Transverse colon (tissue), 4 donors: ENCODE results near the gene CDC6. TPM values are rescaled to one million over a fixed set of nuclear protein-coding genes. Genes with fewer than 3 reads are reported as not detected.

ENCODE experiments used
- DNase-seq: peaks from one replicate; pipeline ENCODE4 v3.0.0-alpha.2; 2019
- H3K27ac ChIP-seq, 4 donors: fragments of 200-600 bp; sonication (generic); 2 replicates each; pipeline ENCODE4 v1.5.1; 2016 to 2018; ENCODE audit warnings: inconsistent platforms in 4 of 4
- H3K27me3 ChIP-seq: fragments of 200-600 bp; sonication (generic); 2 replicates; pipeline ENCODE4 v1.5.1; 2017; ENCODE audit warnings: inconsistent platforms
- H3K36me3 ChIP-seq, 4 donors: fragments of 200-600 bp; sonication (generic); 2 replicates each; pipeline ENCODE4 v1.5.1; 2017 to 2019; ENCODE audit warnings: inconsistent platforms in 4 of 4
- H3K4me1 ChIP-seq, 4 donors: fragments of 200-600 bp; sonication (generic); 2 replicates each; pipeline ENCODE4 v1.5.1; 2017 to 2020; ENCODE audit warnings: inconsistent platforms in 4 of 4
- H3K4me3 ChIP-seq, 4 donors: fragments of 200-600 bp; sonication (generic); 1 replicate in 1 of 4; 2 replicates in 3 of 4; pipeline versions ENCODE4 v1.5.1 to v1.6.1; 2017 to 2019; ENCODE audit warnings: inconsistent platforms in 4 of 4
- H3K9me3 ChIP-seq, 2 donors: fragments of 200-600 bp; sonication (generic); 2 replicates each; pipeline ENCODE4 v1.5.1; 2017 to 2019; ENCODE audit warnings: inconsistent platforms in 2 of 2
- CTCF ChIP-seq, 5 experiments: fragments of 200-600 bp in 3 of 5; fragments of 450-650 bp in 2 of 5; sonication (generic) in 3 of 5; IDR thresholded peaks; 1 replicate in 2 of 5; 2 replicates in 3 of 5; pipeline ENCODE4 v1.5.1; 2016 to 2017; ENCODE audit warnings: antibody characterized with exemption in 5 of 5, inconsistent platforms in 3 of 5, mild to moderate bottlenecking in 2 of 5, moderate library complexity in 1 of 5
- EP300 ChIP-seq: sonication (generic); formaldehyde crosslinking; IDR thresholded peaks from one replicate; pipeline ENCODE4 v1.6.1; 2017; ENCODE audit warnings: antibody characterized with exemption, low read depth
- POLR2A ChIP-seq: fragments of 450-650 bp; IDR thresholded peaks from one replicate; pipeline ENCODE4 v1.6.1; 2016; ENCODE audit warnings: antibody characterized with exemption, mild to moderate bottlenecking, moderate library complexity
- POLR2AphosphoS5 ChIP-seq, 3 donors: sonication (generic); formaldehyde crosslinking; IDR thresholded peaks; one replicate each; pipeline ENCODE4 v1.6.1; 2016; ENCODE audit warnings: antibody characterized with exemption in 3 of 3
- WGBS, 2 donors: methylation state at CpG; one replicate each; pipeline ENCODE4 v1.1.5; 2018; ENCODE audit warnings: low coverage in 1 of 2; 5-methylcytosine and 5-hydroxymethylcytosine counted together
- in situ Hi-C, 4 donors: fragments of 200-750 bp; cut with MboI; loops; one replicate each; pipeline versions ENCODE4 v1.15.0 to v1.15.1; 2017; ENCODE audit warnings: low sequenced_read_pairs in 3 of 4, low pct_ligation_motif_present in 1 of 4, low pct_unique_long_range_greater_than_20kb in 1 of 4
- intact Hi-C: fragments of 100-400 bp; cut with DNase I; formaldehyde crosslinking; loops from one replicate; pipeline ENCODE4 v1.15.1; 2023; ENCODE audit warnings: low total_unique reads
- total RNA-seq, 4 donors: library from RNA; depleted of rRNA; stranded (reverse); fragments of >200 nt; gene quantifications; one replicate each; pipeline ENCODE4 v1.1.0, GENCODE V29; 2016

CDC6 gene
- total RNA-seq, 4 donors from 2014 or later: 1.6 to 3.2 (median 2.4) TPM; not detected in 1

DNA sequence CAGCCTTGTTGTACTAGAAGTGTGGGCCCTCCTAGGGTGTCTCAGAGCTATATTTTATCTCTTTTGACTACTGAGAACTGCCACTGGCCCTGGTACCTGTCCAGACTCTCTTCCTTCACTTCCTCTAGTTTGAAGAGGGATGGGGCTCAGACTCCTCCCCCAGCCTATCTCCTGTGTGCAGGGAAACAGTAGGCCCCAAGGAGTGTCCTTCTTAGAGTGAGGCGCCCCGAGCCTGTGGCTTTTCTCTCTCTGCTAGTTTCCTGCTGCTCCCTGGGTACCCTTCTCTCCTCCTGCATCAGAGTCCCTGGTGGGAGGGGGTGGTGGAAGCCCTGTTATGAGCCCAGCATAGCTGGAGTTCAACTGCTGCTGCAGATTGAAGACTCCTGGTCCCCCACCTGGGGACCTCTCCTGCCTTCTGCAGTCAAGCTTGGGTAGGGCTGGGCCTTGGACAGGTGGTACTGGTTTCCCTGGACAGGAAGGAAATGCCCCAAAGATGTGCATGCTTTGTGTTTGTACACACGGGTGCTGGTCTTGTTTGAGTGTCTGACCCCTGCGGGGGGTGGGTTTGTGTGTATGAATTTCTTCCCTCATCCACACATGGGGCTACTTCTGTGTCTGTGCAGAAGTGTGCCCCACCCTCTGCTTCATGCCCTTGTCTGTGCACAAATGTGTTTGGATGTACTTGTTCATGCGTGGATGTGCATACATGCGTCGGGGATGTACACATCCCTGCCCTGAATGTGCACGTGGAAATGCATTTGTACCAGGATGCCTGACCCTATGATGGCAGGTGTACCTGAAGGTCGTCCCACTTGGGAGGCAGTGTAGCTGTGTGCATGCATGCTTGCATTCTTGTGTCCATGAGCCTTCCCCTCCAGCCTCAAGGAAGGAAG, 28.2 kb downstream of the CDC6 start:
- peaks cover 72 to 89% (median 78%) of the 10 kb centered on the region in 4 donors for H3K4me1 ChIP-seq
- in situ Hi-C loops: no loop called here
- no peaks in the 10 kb centered on the region for H3K9me3 ChIP-seq
- WGBS, 2 donors: 60% methylated on average over 9 of the region's 9 CpGs; no CpG with 5 or more reads in 1 of the 2 donors
- peak overlapping the region; percentile 91 to 96 (median 92) for H3K27ac ChIP-seq
- H3K36me3 ChIP-seq: no peaks in the 10 kb centered on the region
- H3K4me3 ChIP-seq: peak overlapping the region in 1 of 4 donors; percentile 85
- no peak for DNase-seq
- no peaks in the 10 kb centered on the region for H3K27me3 ChIP-seq
- intact Hi-C loops: no loop called here
- no peak for TF ChIP-seq POLR2A
- TF ChIP-seq CTCF (IDR thresholded peaks at IDR 0.05): no peak
- no peak for TF ChIP-seq POLR2AphosphoS5 (IDR thresholded peaks at IDR 0.05)
- TF ChIP-seq EP300: no peak

- Histone ChIP-seq H3K4me1 (peaks cover 71 to 89% (median 78%) of the 10 kb centered on the region in 4 donors), H3K4me3 (peak overlapping the region in 3 of 4 donors; percentile 21 to 85 (median 77)), H3K27ac (peak overlapping the region; percentile 91 to 96 (median 92)), H3K9me3 (no peaks in the 10 kb centered on the region), H3K36me3 (no peaks in the 10 kb centered on the region), H3K27me3 (no peaks in the 10 kb centered on the region)
- intact Hi-C loops: no loop called here
- in situ Hi-C loops: no loop called here
- peak; percentile 72 for DNase-seq
- no peak for TF ChIP-seq EP300
- TF ChIP-seq POLR2A: peak; percentile 62
- TF ChIP-seq CTCF (IDR thresholded peaks at IDR 0.05): peak in 1 of 5 experiments; percentile 16
- TF ChIP-seq POLR2AphosphoS5 (IDR thresholded peaks at IDR 0.05): peak; percentile 49 to 78 (median 56)
- 24% methylated on average over 32 of the region's 38 CpGs; no CpG with 5 or more reads in 1 of the 2 donors for WGBS, 2 donors
Measured at GRCh38 chr17:40316571-40317344, 29.1 kb downstream of the CDC6 start.

DNA sequence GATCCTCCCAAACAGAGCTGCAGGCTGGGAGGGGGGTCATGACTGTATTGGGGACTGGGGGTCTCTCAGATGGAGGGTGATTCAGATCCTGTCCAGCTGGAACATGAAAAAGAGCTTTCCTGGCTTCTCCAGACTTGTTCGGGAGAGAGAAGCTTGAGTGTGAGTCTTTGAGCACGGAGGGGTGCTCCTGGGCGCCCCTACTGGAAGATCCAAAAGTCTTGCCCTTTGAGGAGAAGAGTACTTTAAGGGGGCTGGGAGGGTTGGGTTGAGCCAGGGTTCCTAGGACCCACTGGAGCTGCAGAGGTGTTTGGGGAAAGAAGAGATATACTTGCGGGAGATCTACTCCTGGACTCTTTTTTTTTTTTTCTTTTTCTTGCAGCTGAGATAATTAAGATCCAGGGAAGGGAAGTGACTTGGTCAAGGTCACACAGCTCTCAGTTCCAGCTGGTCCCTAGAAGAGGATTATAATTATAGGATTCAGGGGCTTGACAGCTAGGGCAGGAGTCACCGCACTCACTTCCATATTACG, 29.7 kb downstream of the CDC6 start:
- in situ Hi-C loops: no loop called here
- 0 to 6% methylated on average over 2 to 6 of the region's 6 CpGs for WGBS, 2 donors
- no peaks in the 10 kb centered on the region for H3K27me3 ChIP-seq

More for the DNA sequence above, 29.7 kb downstream of the CDC6 start:
- Histone ChIP-seq H3K4me3 (peak overlapping the region; percentile 10 to 92 (median 81)), H3K4me1 (peaks cover 70 to 88% (median 78%) of the 10 kb centered on the region in 4 donors), H3K36me3 (no peaks in the 10 kb centered on the region), H3K9me3 (no peaks in the 10 kb centered on the region), H3K27ac (peak overlapping the region; percentile 91 to 96 (median 92))
- intact Hi-C loops: no loop called here
- peak; percentile 71 for DNase-seq
- TF ChIP-seq POLR2AphosphoS5 (IDR thresholded peaks at IDR 0.05) (no peak), CTCF (IDR thresholded peaks at IDR 0.05) (peak; percentile 48 to 61 (median 56)), POLR2A (no peak), EP300 (no peak)
